SW 1271 (cell line): ENCODE data around the gene TPBG.
"Not testable (repeated sequence)": the region's sequence is repeated elsewhere in the genome, so short reads cannot be mapped to it uniquely, and the experiment has no call there.

Source experiments
- DNase-seq, 2 experiments: peaks; one replicate each; lab custom pipeline; 2025; lab: John Stamatoyannopoulos, UW

Gene TPBG

DNA sequence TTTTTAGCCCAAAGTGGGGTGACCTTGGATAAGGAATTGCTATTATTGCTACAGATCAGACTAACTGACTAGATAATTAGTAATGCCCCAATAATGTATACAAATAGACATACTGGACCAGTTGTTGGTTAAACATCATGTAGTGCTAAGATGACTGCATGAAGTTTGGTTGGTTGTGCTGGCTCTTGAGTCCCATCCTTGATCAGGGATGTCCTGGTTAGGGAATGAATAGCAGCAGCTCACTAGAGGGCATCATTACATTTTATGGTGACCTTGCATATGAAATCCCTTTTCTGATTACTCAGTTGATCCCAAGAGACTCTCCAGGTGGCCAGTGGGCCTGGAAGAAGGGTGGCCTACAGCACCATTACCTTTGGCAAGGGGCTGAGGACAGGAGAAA lies 10.9 kb downstream of the TPBG start:
- no peak for DNase-seq

DNA sequence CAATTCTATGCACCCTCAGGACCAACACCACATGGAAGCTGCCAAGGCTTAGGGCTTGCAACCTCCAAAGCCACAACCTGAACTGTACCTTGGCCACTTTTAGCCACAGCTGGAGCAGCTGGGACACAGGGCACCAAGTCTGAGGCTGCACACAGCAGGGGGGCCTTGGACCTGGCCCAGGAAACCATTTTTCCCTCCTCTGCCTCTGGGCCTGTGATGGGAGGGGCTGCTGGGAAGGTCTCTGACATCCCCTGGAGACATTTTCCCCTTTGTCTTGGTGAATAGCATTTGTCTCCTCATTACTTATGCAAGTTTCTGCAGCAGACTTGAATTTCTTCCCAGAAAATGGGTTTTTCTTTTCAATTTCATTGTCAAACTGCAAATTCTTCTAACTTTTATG lies 13.0 kb downstream of the TPBG start:
- no peak for DNase-seq

DNA sequence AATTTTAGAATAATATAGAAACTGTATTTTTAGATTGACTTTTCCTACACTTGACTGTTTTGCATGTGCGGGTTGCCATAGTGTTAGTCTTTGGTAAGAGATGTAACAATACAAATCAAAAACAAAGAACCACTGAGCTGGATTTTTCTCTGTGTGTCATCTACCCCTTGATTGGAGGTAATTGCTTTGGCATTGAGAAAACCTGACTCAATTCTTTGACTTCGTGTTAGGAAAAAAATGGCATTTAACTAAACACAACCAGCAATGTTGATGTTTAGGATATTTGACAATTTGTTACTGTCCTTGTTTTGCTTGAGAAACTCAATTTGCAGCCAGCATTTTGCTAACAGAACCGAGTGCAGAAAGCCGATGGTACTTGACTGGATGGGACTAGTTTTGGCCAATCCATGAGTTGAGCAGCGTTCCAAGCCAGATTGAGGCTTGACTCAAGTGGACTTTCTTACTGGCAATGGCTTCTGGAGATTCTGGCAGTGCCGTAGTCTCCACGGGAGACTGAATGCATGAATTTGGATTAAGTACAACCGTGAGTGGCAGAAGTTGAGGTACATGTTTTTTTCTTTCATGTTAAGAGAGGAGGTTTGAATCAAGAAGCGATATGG lies 17.1 kb downstream of the TPBG start:
- no peak for DNase-seq

DNA sequence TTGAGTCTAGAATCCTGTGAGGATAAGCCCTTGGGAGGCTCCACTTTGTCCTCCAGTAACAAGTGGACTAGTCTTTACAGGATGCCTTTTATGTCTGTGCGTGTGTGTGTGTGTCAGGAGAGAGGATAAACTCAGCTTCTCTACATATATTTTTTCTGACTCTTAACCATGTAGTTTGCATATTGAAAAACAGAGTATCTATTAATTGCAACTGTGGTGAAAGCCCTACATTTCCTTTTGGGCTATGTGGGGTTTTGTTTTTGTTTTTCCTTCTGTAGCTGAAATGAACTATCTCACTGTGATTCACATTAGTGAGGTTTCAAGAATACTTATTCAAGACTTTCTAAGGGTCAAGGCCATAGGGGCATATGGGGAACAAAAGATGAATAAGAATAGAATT lies 17.7 kb downstream of the TPBG start:
- no peak for DNase-seq

DNA sequence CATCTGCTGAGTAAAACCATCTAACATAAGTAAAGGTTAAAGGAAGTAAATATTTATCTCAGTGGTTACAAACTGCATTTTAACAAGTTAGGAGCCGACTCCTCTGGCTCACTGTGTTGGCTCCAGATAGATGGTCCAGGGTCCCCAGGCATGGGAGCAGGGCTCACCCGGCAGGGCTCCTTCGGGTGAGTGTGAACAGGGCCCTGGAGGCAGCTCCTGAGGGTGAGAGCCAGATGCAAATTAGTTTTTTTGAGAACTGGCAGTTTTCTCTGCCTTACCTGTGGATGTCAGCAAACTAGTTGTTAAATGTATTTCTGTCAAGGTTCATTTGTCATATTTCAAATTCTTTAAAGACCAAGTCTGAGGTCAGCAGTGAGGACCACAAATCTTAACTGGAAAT lies 21.5 kb downstream of the TPBG start:
- DNase-seq = no peak

DNA sequence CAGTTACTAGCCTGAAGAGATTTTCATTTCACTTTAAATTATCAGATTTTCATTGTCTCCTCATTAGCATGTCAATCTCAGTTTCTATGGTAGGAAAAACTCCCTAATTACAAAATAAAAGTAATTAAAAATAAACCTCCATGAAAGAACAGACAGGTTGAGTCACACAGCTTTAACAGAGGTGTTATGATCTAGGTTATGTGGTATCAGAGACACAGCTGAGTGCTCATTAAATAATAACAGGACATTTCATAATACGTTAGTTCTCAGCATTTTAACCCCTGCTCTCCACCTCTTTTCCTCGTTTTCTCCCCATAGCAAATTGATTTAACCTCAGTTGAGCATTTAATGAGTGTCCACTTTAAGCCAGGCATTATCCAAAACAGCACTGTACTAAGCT lies 21.9 kb downstream of the TPBG start:
- no peak for DNase-seq

DNA sequence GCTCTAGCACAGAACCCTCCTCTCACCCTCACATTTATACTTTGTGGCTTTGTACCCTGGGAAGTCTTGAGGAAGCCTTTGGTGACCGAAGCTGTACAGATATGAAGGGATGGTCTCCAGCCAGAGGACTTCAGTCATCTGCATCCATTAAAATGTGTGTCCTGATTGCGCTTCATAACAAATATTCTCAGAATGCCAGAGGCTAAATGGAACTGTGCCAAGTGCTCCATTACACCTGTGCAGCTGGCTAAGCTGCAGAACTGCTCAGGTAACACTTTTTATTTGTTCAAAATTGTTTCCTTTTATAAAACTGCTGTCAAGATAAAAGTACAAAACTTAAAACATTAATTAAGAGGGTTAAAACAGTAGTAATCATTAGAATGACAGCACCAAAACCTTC lies 22.3 kb downstream of the TPBG start:
- no peak for DNase-seq

DNA sequence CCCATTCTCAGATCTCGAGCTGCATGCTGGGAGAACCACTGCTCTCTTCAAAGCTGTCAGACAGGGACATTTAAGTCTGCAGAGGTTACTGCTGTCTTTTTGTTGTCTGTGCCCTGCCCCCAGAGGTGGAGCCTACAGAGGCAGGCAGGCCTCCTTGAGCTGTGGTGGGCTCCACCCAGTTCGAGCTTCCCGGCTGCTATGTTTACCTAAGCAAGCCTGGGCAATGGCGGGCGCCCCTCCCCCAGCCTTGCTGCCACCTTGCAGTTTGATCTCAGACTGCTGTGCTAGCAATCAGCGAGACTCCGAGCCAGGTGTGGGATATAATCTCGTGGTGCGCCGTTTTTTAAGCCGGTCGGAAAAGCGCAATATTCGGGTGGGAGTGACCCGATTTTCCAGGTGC lies 31.2 kb downstream of the TPBG start:
- not testable (repeated sequence) for DNase-seq

DNA sequence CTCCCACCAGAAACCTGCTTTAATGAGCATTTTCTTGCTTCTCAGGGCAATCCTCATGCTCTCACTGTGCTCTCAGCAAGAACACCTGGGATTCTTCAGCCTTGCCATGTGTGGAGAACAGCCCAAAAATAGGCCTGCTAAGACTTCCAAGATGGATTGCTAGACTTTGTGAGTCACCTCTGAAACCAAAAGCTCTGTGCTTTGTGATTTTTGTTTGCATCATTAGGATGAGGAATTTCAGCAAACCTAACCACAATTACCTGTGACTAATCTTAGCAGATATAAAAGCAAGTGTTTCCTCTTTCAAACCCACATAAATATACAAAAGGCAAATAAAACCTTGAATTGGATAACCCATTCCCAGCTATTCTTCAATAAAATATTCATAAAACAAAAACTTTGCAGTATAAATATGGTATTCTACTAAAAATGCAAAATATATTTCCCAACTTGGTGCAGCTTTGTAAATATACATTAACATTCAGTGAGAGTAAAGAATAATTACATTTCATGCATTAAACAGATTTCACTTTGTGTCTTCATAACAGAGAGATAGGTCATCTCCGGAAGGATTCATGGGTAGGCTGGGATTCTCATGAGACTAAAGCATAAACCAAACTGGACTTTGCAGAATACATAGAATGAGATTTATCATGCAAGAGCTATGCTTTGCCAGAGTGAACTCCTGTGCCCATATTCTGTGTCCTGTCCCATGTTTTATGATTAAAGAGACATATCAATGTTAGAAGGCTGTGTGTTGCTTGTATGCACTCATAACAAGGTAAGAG lies 33.5 kb downstream of the TPBG start:
- DNase-seq = peak; percentile 52 to 82

DNA sequence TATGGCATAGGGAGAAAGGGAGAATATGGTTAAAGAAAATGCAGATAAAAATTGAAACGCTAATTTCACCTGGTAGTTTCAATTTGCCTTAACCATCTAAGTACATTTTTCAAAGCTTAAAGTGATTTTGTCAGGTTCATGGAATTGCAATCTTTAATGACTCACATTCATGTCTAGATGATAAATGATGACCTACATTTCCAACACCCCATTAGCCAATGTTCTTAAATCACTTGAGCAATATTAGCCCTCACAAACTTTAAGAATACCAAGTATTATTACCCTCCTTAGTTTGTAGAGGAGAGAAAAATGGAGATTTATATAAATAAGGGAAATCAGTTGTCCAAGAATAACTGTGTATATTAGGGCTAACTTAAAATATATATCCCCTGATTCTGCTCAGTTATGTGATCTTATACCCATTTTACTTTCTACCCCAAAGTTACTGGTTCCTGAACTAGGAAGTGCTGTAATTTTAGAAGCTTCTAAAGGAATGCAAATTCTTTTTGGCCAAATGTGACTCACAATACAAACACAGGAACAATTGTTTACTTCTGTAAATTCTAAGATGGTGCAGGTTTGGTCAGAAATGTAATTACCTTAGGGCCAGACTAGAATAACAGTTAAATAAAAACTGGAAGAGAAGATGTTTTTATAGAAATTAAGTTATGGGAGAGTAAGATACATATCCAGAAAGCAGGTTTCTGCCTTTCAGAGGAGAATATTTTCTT lies 34.5 kb downstream of the TPBG start:
- peak in 1 of 2 experiments; percentile 61 for DNase-seq

DNA sequence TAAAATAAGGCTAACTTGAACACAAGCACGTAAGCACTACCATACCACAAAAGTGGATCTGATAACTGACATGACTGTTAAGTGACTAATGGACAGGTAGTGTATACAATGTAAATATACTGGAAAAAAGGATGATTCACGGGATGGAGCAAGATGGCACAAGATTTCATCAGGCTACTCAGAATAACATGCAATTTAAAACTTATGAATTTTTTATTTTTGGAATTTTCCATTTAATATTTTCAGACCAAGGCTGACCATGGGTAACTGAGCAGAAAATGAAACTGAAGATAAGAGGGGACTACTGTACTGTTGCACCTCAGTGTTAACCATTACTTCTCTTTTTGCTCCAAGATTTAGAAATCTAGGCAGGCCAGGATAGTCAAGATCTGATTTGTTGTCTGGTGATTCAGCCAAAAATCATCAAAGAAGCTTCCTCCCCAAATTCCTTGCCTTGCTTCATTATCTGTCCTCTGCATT lies 45.4 kb downstream of the TPBG start:
- DNase-seq = peak in 1 of 2 experiments; percentile 13

DNA sequence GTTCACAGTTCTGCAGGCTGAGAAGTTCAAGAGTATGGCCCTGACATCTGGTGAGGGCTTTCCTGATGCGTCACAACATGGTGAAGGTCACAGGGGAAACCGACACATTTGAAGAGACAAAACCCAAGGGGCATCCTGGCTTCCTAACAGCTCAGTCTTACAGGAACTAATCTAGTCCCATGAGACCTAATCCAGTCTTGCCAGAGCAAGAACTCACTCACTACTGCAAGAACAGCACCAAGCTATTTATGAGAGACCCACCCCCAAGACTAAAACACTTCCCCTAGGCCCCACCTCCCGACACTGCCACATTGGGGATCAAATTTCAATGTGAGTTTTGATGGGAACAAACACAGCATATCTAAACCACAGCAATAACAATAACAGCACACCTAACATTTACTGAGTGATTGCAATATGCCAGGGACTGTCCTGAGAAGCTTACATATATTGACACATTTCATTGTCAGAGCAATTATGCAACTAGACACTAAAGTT lies 46.6 kb downstream of the TPBG start:
- no peak for DNase-seq

DNA sequence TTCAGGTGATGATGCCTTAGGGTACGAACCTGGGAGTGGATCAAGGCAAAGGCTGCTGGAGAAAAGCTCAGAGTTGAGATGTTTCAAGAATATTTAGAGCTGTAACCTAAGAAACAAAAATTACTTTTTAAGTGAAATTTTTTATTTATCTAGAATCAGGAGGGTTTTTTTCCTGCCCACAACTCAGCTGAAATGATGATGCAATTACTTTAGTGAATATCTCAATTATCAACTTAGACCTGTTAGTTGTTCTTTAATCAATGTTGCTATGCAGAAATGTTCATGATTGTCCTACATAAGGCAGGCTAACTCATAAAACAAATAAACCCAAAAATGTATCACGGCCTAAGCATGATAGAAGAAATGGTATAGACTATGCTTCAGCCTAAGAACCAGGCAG lies 50.3 kb downstream of the TPBG start:
- DNase-seq = no peak

DNA sequence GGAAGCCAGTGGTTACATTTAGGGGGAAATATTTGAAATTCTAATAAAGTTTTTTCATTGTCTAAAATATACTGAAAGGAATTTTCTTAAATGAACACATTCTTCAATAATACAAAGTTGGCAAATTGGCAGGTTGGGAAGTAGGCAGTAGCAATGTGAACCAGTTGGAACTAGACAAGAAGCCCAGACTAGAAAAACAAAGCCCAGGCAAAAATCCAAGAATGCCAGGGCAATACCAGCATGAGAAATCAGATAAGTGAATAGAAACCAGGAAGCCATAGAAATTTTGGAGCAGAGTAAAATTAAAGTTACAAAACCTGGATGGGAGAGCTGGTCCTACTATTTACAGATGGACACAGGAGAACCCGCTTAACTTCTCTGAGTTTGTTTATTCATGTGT lies 52.2 kb downstream of the TPBG start:
- no peak for DNase-seq

DNA sequence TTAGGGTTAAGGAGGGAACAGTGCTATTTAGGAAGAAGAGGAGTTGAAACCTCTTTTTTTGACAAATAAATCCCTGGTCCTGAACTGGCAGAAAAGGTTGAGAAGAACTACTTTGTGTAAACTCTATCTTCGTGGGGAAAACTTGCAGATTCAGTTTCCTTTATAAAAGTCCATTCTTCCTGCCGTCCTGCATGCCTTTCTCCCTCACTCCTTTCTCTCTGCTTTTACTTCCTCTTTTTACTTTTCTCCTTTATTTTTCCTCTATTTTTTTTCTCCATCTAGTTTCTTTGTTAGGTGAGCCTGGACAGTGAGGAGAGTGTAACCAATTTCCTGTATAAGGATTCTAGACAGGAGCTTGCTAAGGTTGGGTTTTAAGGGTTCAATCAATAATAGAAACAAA lies 52.7 kb downstream of the TPBG start:
- no peak for DNase-seq
